GOT3 (cell line): ENCODE measurements around the gene CDC45.

Experiments
- DNase-seq: peaks from one replicate; lab custom pipeline; 2025; ENCODE audit warnings: mixed read lengths; lab: John Stamatoyannopoulos, UW

CDC45 gene

DNA sequence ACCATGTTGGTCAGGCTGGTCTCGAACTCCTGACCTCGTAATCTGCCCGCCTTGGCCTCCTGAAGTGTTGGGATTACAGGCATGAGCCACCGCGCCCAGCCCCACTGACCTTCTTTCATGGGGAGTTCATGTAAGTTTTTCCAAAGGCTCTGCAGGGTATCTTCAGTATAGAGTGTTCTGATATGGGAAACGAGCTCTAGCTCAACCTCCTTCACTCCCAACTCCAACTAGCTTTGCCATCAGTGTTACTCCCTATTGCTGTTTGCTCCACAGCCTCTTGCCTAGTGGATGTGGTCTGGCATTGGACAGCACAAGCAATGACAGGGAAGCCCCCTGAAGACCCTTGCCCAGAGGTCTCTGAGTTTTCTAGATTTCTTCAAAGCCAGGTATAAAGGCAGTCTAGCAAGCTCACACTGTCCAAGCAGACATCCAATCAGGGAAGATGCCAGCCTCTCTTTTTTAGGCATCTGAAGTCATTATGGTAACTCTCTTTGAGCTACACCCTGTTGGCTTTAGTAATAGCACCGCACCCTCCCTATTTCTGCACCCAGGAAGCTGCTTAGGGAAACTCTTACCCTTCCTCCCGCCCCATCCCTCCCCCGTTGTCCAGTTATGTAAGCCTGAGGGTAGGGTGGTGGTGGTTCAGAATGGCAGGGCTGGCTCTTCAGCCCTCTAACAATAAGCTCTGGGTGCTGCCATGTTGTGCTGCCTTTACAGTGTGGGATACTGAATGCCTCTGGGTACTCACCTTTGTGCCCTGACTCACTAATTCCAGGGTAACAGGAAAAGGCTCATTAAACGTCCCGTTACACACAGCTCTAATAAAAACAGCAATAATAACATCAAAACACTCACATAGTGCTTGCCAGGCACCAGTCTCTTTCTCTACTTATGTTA, 85.9 kb downstream of the CDC45 start:
- no peak for DNase-seq

DNA sequence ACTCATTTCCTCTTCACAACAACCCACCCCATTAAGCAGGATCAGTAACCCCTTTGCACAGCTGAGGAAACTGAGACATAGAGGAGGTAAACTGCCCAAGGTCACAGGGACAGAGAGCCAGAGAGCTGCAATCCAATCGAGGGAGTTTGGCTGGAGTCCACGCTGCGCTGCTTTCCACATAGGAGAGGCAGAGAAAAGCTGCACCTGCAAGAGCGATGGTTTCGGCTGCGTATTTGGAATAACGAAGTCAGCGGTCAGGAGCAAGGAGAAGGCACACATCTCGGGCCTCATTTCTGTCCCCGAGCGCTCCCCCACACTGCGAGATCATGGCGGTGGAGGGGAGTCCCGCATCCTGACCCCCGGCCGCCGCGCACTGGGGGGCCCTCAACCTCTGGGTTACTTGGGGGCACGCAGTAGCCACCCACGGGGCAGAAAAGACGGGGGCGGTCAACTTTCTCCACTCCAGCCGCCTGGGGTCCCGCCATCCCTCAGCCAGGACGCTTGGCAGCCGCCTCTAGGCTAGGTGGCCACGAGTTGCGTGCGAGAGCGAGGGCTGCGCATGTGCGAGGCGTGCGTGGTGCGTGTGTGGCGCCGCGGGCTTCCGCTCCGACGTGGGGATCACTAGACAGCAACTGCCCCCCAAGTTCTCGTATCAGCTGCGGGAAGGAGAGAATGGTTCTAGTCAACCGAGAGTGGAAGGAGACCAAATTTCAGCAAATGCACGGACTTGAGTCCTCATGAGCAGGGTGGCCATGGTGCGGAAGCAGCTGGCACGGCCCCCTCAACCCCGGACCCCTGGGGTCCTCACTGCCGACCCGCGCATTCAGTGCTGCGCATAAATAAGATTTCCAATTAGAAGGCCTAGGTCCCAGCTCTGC, 86.8 kb downstream of the CDC45 start:
- DNase-seq: no peak

DNA sequence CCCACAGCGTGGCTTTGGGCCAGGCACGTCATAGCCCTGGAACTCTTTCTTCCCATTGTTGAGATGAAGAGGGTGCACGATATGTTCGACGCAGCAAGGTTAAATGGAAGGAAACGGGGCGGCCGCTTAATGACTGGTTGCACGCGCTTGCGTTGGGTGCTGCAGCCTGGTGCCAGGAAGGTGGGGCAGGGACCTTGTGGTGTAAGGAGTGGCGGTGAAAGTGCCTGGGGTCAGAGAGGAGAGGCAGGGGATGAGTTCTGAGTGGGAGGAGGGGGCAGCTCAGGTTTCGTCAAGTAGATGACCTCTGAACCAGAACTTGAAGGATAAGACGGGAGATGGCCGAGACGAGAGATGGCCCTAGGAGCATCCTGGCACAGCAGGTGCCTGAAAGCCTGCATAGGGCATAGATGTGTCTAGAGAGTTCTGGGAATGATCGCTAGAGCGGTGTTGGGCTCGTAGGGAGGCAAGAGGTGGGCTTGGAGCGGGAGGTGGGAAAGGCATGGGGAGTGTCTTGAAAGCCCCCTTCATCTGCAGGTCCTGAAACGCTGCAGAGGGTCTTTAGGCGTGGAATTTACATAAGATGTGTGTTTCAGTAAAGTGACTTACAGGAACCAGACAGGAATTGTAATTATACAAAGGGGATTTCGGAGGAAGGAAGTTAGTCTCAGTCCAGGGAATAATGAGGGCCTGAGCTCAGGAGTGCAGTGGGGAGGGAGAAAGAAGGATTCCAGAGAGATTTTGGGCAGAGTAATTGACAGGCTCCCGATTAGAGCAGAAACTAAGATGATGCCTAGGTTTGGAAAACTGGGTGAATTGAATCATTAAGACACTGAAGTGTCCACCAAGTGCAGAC, 87.7 kb downstream of the CDC45 start:
- no peak for DNase-seq

DNA sequence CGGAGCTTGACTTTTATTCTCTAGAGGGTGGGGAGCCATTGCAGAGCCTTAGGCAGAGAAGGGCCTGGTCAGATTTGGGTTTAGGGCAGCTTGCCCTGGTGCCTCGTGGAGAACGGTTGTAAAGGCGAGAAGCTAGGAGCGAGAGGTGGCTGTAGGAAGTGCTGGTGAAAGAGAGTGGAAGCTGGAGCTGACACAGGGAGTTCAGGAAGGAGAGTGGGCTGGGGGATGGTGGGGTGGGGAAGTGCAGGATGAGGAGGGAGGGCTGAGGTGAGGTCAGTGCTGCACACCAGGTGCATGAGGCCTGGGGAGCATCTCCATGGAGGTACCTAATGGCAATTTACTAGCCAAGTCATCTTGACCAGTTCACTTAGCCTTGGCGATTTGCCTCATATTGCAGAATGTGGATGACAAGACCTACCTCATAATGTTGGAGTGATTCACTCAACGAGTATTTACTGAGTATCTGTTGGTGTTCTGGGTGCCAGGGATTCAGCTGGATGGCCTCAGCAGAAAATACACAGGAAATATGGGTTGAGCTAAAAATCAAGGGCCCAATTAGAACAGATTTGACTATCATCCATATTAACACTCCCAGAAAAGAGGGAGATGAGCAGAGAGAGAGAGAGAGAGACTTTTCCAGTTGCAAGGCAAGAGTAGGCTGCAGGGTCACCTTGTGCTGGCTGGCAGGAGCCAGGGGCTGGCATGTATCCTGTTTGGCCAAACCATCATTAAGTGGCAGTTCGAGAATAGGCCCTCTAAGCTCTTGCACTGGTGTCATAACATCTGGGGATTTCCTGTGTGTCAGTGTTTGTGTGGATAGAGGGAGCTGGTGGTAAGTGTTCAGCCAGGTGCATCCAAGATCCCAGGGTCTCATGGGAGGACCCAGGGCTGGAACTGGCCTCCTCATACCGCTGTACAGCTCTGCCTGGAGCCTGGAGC, 88.9 kb downstream of the CDC45 start:
- DNase-seq: no peak

DNA sequence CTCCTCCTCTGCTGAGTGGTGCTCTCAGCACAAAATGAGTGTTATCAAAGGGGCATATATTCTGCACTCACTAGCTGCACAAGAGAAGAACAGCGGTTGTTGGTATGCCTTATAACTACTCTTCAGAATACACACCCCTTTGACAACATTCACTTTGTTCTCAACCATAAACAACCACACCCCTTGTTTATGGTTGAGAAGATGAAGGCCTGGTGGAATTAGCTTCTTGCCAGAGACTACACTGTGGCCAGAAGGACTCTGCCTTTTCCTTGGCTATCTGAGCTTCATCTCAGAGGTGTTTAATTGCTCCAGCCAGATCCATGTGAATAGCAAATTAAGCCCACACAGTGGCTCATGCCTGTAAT, 89.5 kb downstream of the CDC45 start:
- DNase-seq: no peak

DNA sequence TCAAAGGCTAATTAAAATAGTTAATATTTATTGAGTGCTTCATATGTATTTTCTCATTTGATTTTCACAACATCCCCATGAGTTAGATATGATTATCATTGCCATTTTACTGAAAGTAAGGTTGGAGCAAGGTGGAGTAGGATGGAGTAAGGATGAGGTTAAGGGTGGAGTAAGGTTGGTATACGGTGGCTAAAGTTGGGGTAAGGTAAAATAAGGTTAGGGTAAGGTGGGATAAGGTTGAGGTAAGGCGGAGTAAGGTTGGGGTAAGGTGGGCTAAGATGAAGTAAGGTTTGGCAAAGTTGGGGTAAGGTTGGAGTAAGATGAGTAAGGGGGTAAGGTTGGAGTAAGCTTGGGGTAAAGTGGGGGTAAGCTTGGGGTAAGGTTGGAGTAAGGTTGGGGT, 90.3 kb downstream of the CDC45 start:
- no peak for DNase-seq
